ENCODE results near the gene LRPPRC.

DNA sequence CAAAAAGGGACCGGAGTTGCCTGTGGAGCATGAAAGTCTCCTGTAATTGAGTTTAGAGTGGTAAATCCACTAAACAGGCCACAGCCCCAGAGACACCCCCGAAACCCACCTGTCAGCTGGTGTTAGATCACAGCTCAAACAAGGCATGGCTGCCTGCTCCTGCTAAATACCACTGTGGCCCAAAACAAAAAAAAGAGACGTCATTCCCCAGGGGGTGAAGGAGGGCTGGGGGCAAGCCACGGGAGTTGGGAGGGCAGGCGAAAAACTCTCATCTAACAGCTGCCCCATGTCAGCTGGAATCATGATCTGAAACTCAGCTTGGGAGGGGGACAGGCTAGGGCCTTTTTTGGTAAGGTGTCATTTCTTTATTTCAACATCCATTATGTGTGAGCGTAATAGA lies 42.5 kb upstream of the LRPPRC start:
- TF ChIP-seq NFYB (IDR thresholded peaks at IDR 0.05; ENCODE audit: extremely low read depth, insufficient read length), result no peak
- no peak for TF ChIP-seq SRF (CRISPR knock-in tag; IDR thresholded peaks at IDR 0.05)

Measured in K562 (cell line).